DMS153 treated with DMSO at 0.1 percent for 48 hours (cell line): Measurements from ENCODE around the gene TINCR.
"Not testable (repeated sequence)": the region's sequence is repeated elsewhere in the genome, so short reads cannot be mapped to it uniquely, and the experiment has no call there.

ENCODE experiments used
- DNase-seq: peaks from one replicate; lab custom pipeline; 2025; ENCODE audit not compliant: unreplicated experiment; lab: John Stamatoyannopoulos, UW

TINCR gene

GRCh38 chr19:5561559-5561958 is 6.2 kb downstream of the TINCR start:
- DNase-seq, result no peak

GRCh38 chr19:5560156-5560555 is 7.6 kb downstream of the TINCR start:
- DNase-seq, result no peak

- DNase-seq, result no peak
Observed at GRCh38 chr19:5559804-5560133, 8.0 kb downstream of the TINCR start.

- no peak for DNase-seq
Observed at GRCh38 chr19:5558101-5558621, 9.6 kb downstream of the TINCR start.

- DNase-seq, result no peak
Observed at GRCh38 chr19:5557691-5558090, 10.1 kb downstream of the TINCR start.

GRCh38 chr19:5554828-5555227 is 12.9 kb downstream of the TINCR start:
- DNase-seq, result no peak

GRCh38 chr19:5553892-5554291 is 13.9 kb downstream of the TINCR start:
- DNase-seq, result no peak

GRCh38 chr19:5547881-5548280 is 19.9 kb downstream of the TINCR start:
- DNase-seq, result peak; percentile 2

- DNase-seq, result no peak
Observed at GRCh38 chr19:5545984-5546383, 21.8 kb downstream of the TINCR start.

- DNase-seq, result no peak
Observed at GRCh38 chr19:5545051-5545450, 22.7 kb downstream of the TINCR start.

- no peak for DNase-seq
Observed at GRCh38 chr19:5542665-5543064, 25.1 kb downstream of the TINCR start.

GRCh38 chr19:5541456-5541855 is 26.3 kb downstream of the TINCR start:
- no peak for DNase-seq

GRCh38 chr19:5540208-5540607 is 27.5 kb downstream of the TINCR start:
- no peak for DNase-seq

- no peak for DNase-seq
Observed at GRCh38 chr19:5537870-5538269, 29.9 kb downstream of the TINCR start.

- DNase-seq, result not testable (repeated sequence)
Observed at GRCh38 chr19:5536982-5537579, 30.7 kb downstream of the TINCR start.

GRCh38 chr19:5536337-5536894 is 31.3 kb downstream of the TINCR start:
- peak; percentile 1 for DNase-seq

GRCh38 chr19:5534787-5535586 is 32.8 kb downstream of the TINCR start:
- DNase-seq, result no peak

- DNase-seq, result no peak
Observed at GRCh38 chr19:5533257-5533656, 34.5 kb downstream of the TINCR start.

- no peak for DNase-seq
Observed at GRCh38 chr19:5530701-5531100, 37.1 kb downstream of the TINCR start.

- DNase-seq, result no peak
Observed at GRCh38 chr19:5526691-5527090, 41.1 kb downstream of the TINCR start.

GRCh38 chr19:5524081-5524480 is 43.7 kb downstream of the TINCR start:
- DNase-seq, result no peak

GRCh38 chr19:5522106-5522505 is 45.6 kb downstream of the TINCR start:
- DNase-seq, result no peak
